Stimulated activated CD4-positive, alpha-beta T cell treated with anti-CD3 and anti-CD28 coated beads, Interleukin-1b, Interleukin-23, amount 100 ng/mL, for 48 hours (primary cell): ENCODE data around the gene MRPL42.
"Not testable (repeated sequence)": the region's sequence is repeated elsewhere in the genome, so short reads cannot be mapped to it uniquely, and the experiment has no call there.

Source experiments
- DNase-seq: peaks from one replicate; pipeline ENCODE4 v3.0.0-alpha.2; 2020

MRPL42 gene

GRCh38 chr12:93447555-93448290 is 19.6 kb upstream of the MRPL42 start:
- peak; percentile 19 for DNase-seq

- no peak for DNase-seq
Measured at GRCh38 chr12:93448796-93449195, 18.5 kb upstream of the MRPL42 start.

- no peak for DNase-seq
Measured at GRCh38 chr12:93449277-93449676, 18.0 kb upstream of the MRPL42 start.

- no peak for DNase-seq
Measured at GRCh38 chr12:93451423-93452158, 15.7 kb upstream of the MRPL42 start.

DNA sequence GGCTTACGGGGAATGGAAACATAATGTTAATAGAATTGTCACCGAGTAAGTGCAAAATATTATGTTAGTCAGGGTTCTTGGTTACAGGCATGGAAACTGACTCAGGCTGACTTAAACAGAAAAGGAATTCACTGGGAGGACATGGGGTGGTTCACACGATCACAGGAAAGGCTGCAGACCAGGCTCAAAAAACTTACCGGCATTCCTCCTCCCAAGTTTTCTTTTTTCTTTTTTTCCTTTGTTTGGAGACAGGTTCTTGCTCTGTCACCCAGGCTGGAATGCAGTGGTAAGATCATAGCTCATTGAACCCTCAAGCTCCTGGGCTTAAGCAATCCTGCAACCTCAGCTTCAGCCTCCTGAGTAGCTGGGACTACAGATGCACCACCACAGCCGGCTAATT is 13.7 kb upstream of the MRPL42 start:
- no peak for DNase-seq

DNA sequence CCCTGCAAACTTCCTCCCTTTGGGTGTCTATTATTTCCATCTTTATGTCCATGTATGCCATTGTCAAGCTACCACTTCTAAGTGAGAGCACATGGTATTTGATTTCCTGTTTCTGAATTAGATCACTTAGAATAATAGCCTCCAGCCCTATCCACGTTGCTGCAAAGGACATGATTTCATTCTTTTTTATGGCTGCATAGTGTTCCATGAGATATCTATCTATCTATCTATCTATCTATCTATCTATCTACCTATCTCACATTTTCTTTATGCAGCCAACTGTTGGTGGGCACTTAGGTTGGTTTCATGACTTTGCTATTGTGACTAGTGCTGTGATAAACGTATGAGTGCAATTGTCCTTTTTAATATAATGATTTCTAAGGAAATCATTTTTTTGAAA is 11.2 kb upstream of the MRPL42 start:
- DNase-seq, result no peak

DNA sequence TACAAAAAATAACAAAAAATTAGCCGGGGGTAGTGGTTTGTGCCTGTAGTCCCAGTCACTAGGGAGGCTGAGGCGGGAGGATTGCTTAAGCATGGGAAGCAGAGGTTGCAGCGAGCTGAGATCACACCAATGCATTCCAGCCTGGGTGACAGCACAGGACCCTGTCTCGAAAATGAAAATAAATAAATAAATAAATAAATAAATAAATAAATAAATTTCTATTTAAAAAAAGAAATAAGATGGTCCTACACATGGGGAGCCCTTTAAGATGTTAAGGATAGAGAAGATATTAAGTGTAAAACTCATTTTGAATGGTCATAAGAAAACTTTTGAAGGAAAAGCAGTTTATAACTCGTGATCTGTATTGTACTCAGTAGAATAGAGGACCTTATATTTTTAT is 8.2 kb upstream of the MRPL42 start:
- DNase-seq, result no peak

DNA sequence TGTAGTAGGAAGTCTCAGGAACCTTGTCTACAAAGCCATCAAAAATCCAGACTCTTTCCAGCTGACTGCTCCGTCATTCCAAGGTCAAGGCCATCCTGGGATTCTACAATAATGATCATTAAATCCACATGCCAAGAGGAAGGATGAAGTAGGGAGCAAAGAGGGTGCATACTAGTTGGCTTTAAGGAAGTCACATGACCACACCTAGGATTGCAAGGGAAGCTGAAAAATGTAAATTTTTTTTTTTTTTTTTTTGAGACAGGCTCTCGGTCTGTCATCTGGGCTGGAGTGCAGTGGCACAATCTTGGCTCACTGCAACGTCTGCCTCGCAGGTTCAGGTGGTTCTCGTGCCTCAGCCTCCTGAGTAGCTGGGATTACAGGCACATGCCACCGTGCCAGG is 7.3 kb upstream of the MRPL42 start:
- DNase-seq, result no peak

- DNase-seq, result no peak
Measured at GRCh38 chr12:93460902-93461301, 6.4 kb upstream of the MRPL42 start.

DNA sequence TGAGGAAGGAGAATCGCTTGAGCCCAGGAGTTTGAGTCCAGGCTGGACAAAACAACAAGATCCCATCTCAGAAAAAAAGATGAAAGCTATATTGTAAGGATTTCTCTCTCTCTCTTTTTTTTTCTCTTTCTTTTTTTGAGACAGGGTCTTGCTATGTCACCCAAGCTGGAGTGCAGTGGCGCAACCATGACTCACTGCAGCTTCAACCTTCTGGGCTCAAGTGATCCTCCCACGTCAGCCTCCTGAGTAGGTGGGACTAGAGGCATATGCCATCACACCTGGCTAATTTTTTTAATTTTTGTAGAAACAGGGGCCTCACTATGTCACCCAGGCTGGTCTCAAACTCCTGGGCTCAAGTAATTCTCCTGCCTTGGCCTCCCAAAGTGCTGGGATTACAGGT is 5.8 kb upstream of the MRPL42 start:
- DNase-seq, result no peak

GRCh38 chr12:93465841-93466240 is 1.5 kb upstream of the MRPL42 start:
- no peak for DNase-seq

- DNase-seq, result no peak
Measured at GRCh38 chr12:93466625-93467350, 526 bp upstream of the MRPL42 start.

GRCh38 chr12:93468008-93468371 is 676 bp downstream of the MRPL42 start:
- DNase-seq, result no peak

GRCh38 chr12:93469386-93469785 is 2.1 kb downstream of the MRPL42 start:
- no peak for DNase-seq

- DNase-seq, result no peak
Measured at GRCh38 chr12:93476555-93476954, 9.2 kb downstream of the MRPL42 start.

DNA sequence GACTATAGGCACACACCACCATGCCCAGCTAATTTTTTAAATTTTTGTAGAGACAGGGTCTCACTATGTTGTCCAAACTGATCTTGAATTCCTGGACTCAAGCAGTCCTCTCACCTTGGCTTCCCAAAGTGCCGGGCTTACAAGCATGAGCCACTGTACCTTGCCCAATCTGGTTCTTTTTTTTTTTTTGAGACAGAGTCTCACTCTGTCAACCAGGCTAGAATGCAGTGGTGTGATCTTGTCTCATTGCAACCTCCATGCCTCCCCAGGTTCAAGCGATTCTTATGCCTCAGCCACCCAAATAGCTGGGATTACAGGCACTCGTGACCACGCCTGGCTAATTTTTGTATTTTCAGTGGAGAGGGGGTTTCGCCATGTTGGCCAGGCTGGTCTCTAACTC is 15.4 kb downstream of the MRPL42 start:
- no peak for DNase-seq

GRCh38 chr12:93483151-93483807 is 16.0 kb downstream of the MRPL42 start:
- DNase-seq, result no peak

DNA sequence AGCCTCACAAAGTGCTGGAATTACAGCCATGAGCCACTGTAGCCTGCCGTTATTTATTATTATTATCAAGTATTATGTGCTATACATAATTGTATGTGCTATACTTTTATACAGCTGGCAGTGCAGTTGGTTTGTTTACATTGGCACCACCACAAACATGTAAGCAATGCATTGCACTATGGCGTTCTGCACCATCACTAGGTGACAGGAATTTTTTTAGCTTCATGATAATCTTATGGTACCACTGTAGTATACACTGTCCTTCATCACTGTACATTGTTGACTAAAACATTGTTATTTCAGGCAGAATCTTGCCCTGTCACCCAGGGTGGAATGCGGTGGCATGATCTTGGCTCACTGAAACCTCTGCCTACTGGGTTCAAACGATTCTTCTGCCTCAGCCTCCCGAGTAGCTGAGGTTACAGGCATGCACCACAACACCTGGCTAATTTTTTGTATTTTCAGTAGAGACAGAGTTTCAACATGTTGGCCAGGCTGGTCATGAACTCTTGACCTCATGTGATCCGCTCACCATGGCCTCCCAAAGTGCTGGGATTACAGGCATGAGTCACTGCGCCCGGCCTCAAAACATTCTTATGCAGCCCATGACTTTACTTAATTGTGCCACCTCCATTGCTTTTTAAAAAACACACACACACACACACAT is 17.1 kb downstream of the MRPL42 start:
- no peak for DNase-seq

DNA sequence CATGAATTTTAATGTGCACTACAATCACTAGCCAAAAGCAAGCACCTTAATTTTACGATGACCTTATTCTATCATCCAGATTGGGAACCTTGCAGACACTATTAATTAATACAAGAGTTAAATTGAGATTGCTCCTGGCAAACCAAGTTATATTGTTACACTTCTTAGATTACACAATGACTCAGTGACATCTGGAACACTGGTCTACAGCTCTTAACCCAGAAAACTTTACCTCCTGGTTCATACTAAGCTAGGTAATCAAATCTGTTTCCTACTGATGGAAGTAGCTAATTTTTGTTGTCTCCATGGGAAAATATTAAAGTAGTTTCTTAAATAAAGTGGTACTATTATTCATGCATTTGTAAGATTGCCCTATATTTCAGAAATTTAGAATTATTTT is 25.5 kb downstream of the MRPL42 start:
- DNase-seq, result not testable (repeated sequence)

GRCh38 chr12:93494096-93494495 is 26.8 kb downstream of the MRPL42 start:
- no peak for DNase-seq

DNA sequence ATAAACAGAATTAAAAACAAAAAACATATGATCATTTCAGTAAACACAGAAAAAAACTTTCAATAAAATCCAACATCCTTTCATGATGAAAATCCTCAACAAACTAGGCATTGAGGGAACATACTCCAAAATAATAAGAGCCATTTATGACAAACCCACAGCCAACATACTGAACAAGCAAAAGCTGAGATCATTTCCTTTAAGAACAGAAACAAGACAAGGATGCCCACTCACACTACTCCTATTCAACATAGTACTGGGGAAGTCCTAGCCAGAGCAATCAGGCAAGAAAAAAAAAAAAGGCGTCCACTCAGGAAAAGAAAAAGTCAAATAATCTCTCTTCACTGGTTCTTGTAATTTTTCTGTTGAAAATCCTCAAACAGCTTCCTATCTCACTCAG is 30.1 kb downstream of the MRPL42 start:
- no peak for DNase-seq

DNA sequence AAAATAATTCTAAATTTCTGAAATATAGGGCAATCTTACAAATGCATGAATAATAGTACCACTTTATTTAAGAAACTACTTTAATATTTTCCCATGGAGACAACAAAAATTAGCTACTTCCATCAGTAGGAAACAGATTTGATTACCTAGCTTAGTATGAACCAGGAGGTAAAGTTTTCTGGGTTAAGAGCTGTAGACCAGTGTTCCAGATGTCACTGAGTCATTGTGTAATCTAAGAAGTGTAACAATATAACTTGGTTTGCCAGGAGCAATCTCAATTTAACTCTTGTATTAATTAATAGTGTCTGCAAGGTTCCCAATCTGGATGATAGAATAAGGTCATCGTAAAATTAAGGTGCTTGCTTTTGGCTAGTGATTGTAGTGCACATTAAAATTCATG is 31.5 kb downstream of the MRPL42 start:
- DNase-seq, result not testable (repeated sequence)

- DNase-seq, result no peak
Measured at GRCh38 chr12:93500201-93500600, 32.9 kb downstream of the MRPL42 start.
